GM18519 (cell line): ENCODE results near the gene AGBL5.
"Not testable (repeated sequence)": the region's sequence is repeated elsewhere in the genome, so short reads cannot be mapped to it uniquely, and the experiment has no call there.

Experiments used
- ATAC-seq: cut with Tn5 transposase; IDR thresholded peaks from one replicate; pipeline ENCODE4 v1.9.1; 2021; ENCODE audit warnings: mild to moderate bottlenecking, moderate library complexity; ENCODE audit not compliant: unreplicated experiment, low FRiP score

The AGBL5 gene

GRCh38 chr2:27089111-27089954, 37.9 kb downstream of the AGBL5 start:
- no peak for ATAC-seq

- ATAC-seq, result no peak
These were observed 40.6 kb downstream of the AGBL5 start for GRCh38 chr2:27091746-27092695.

GRCh38 chr2:27092696-27093429, 41.4 kb downstream of the AGBL5 start:
- no peak for ATAC-seq

- ATAC-seq, result no peak
These were observed 42.2 kb downstream of the AGBL5 start for GRCh38 chr2:27093430-27094352.

- no peak for ATAC-seq
These were observed 43.0 kb downstream of the AGBL5 start for GRCh38 chr2:27094353-27094984.

- no peak for ATAC-seq
These were observed 43.9 kb downstream of the AGBL5 start for GRCh38 chr2:27095427-27095744.

- ATAC-seq, result no peak
These were observed 44.5 kb downstream of the AGBL5 start for GRCh38 chr2:27095745-27096651.

GRCh38 chr2:27096748-27097297, 45.4 kb downstream of the AGBL5 start:
- ATAC-seq, result no peak

- ATAC-seq, result no peak
These were observed 45.9 kb downstream of the AGBL5 start for GRCh38 chr2:27097341-27097740.

- ATAC-seq, result no peak
These were observed 48.0 kb downstream of the AGBL5 start for GRCh38 chr2:27099334-27099955.

GRCh38 chr2:27100036-27100435, 48.6 kb downstream of the AGBL5 start:
- ATAC-seq, result no peak

GRCh38 chr2:27102329-27102728, 50.9 kb downstream of the AGBL5 start:
- ATAC-seq, result no peak

- ATAC-seq, result no peak
These were observed 54.5 kb downstream of the AGBL5 start for GRCh38 chr2:27105981-27106380.

- ATAC-seq, result no peak
These were observed 56.8 kb downstream of the AGBL5 start for GRCh38 chr2:27108221-27108620.

- ATAC-seq, result no peak
These were observed 57.6 kb downstream of the AGBL5 start for GRCh38 chr2:27109083-27109482.

GRCh38 chr2:27110603-27111352, 59.3 kb downstream of the AGBL5 start:
- ATAC-seq, result not testable (repeated sequence)
